HepG2 (cell line): ENCODE measurements around the gene CCNQ. TPM values are rescaled to one million over a fixed set of nuclear protein-coding genes. Genes with fewer than 3 reads are reported as not detected.

ENCODE experiments used
- CSRNP2 ChIP-seq: sonication (generic); formaldehyde crosslinking; conservative IDR thresholded peaks from 2 replicates; pipeline ENCODE4 v1.8.0; 2022; ENCODE audit warnings: low read depth, missing genetic modification reagents
- FIP1L1 ChIP-seq: fragments of 200-400 bp; formaldehyde crosslinking; IDR thresholded peaks from 2 replicates; pipeline ENCODE4 v1.6.1; 2018; ENCODE audit warnings: low read depth, mild to moderate bottlenecking, low read length, moderate library complexity, borderline replicate concordance; ENCODE audit not compliant: insufficient read depth
- FOSL1 ChIP-seq: sonication (generic); formaldehyde crosslinking; IDR thresholded peaks from 2 replicates; pipeline ENCODE4 v1.9.0; 2021; ENCODE audit warnings: missing genetic modification reagents, borderline replicate concordance
- KLF6 ChIP-seq: IDR thresholded peaks from 2 replicates; pipeline ENCODE4 v1.8.0; 2016; ENCODE audit warnings: missing biosample characterization, missing genetic modification reagents
- NFKBIZ ChIP-seq: IDR thresholded peaks from 2 replicates; pipeline ENCODE4 v1.6.1; 2018; ENCODE audit warnings: missing genetic modification reagents, missing compliant biosample characterization
- POGK ChIP-seq: sonication (generic); formaldehyde crosslinking; conservative IDR thresholded peaks from 2 replicates; pipeline ENCODE4 v1.8.0; 2022; ENCODE audit warnings: mild to moderate bottlenecking, moderate library complexity, missing genetic modification reagents
- PRMT3 ChIP-seq: sonication (generic); formaldehyde crosslinking; IDR thresholded peaks from 2 replicates; pipeline ENCODE4 v1.8.1; 2022; ENCODE audit warnings: low read depth, mild to moderate bottlenecking, moderate library complexity, missing genetic modification reagents, borderline replicate concordance
- SALL1 ChIP-seq: sonication (generic); formaldehyde crosslinking; IDR thresholded peaks from 2 replicates; pipeline ENCODE4 v1.8.0; 2022; ENCODE audit warnings: mild to moderate bottlenecking, missing genetic modification reagents
- ZBTB26 ChIP-seq: IDR thresholded peaks from 2 replicates; pipeline ENCODE4 v1.6.1; 2016; ENCODE audit warnings: missing compliant biosample characterization, missing genetic modification reagents, borderline replicate concordance
- ZBTB46 ChIP-seq: sonication (generic); formaldehyde crosslinking; IDR thresholded peaks from 2 replicates; pipeline ENCODE4 v1.4.0; 2020; ENCODE audit warnings: mild to moderate bottlenecking, missing genetic modification reagents, borderline replicate concordance
- ZMAT3 ChIP-seq: sonication (generic); formaldehyde crosslinking; conservative IDR thresholded peaks from 2 replicates; pipeline ENCODE4 v1.7.0; 2021; ENCODE audit warnings: missing genetic modification reagents
- ZNF512B ChIP-seq: sonication (generic); formaldehyde crosslinking; IDR thresholded peaks from 2 replicates; pipeline ENCODE4 v1.5.1; 2020; ENCODE audit warnings: missing genetic modification reagents, mild to moderate bottlenecking, borderline replicate concordance
- ZNF556 ChIP-seq: sonication (generic); formaldehyde crosslinking; IDR thresholded peaks from 2 replicates; pipeline ENCODE4 v1.4.0; 2020; ENCODE audit warnings: mild to moderate bottlenecking, missing genetic modification reagents, borderline replicate concordance
- ZNF616 ChIP-seq: sonication (generic); formaldehyde crosslinking; IDR thresholded peaks from 2 replicates; pipeline ENCODE4 v1.5.0; 2020; ENCODE audit warnings: low read depth, mild to moderate bottlenecking, missing genetic modification reagents
- ZNF770 ChIP-seq: sonication (generic); formaldehyde crosslinking; IDR thresholded peaks from 2 replicates; pipeline ENCODE4 v1.5.0; 2020; ENCODE audit warnings: mild to moderate bottlenecking, missing genetic modification reagents
- ZNF776 ChIP-seq: sonication (generic); formaldehyde crosslinking; IDR thresholded peaks from 2 replicates; pipeline ENCODE4 v1.4.0; 2020; ENCODE audit warnings: mild to moderate bottlenecking, missing genetic modification reagents
- polyA plus RNA-seq, 8 experiments: library from polyadenylated mRNA; depleted of rRNA in 3 of 8; stranded (reverse) in 7 of 8; unstranded in 1 of 8; fragments of >200 nt; fragmentation: Illumina TruSeq in 4 of 8; extraction: Trizol in 4 of 8; gene quantifications; 2 replicates each; pipeline versions ENCODE4 v1.2.1 to v1.2.3, GENCODE V29; 2011 to 2016; ENCODE audit warnings: low read depth in 4 of 8, missing spikeins in 1 of 8, mixed read lengths in 1 of 8; ENCODE audit not compliant: insufficient read depth in 1 of 8
- total RNA-seq, 5 experiments: library from RNA; depleted of rRNA; stranded (reverse); fragments of >200 nt; fragmentation: Illumina TruSeq; extraction: Trizol; gene quantifications; 2 replicates each; pipeline ENCODE4 v1.2.3, GENCODE V29; 2016; ENCODE audit warnings: low read depth in 1 of 5

The CCNQ gene
- total and polyA plus RNA-seq, 2 of the 13 experiments (the other 11 are each of a cell fraction or from before 2014, with no cell fraction given): 15.0 to 25.5 TPM

GRCh38 chrX:153646620-153647373, 47.9 kb upstream of the CCNQ start, which contains the start of gene DUSP9 (continued):
- TF ChIP-seq ZBTB26 (CRISPR knock-in tag) (no peak), CSRNP2 (CRISPR knock-in tag) (no peak), ZNF616 (CRISPR knock-in tag) (peak; percentile 51; the same call in 1 of the 2 replicates), SALL1 (CRISPR knock-in tag) (peak; percentile 68), ZBTB46 (no peak), ZMAT3 (0 out of 2 replicates have a peak, but pooled peaks have one; percentile 34), FOSL1 (CRISPR knock-in tag) (no peak), PRMT3 (no peak), ZNF512B (CRISPR knock-in tag) (no peak), NFKBIZ (CRISPR knock-in tag) (no peak), ZNF770 (CRISPR knock-in tag) (no peak), POGK (CRISPR knock-in tag) (no peak), ZNF776 (no peak), ZNF556 (CRISPR knock-in tag) (peak; percentile 52; the same call in 1 of the 2 replicates), FIP1L1 (no peak), KLF6 (CRISPR knock-in tag) (no peak)
